H1 (cell line): ENCODE measurements around the gene ARHGAP15. TPM values are rescaled to one million over a fixed set of nuclear protein-coding genes. Genes with fewer than 3 reads are reported as not detected.

Experiments used
- CTCF ChIA-PET: fragments of 300-600 bp; sonication (Branson Sonifier 250); formaldehyde crosslinking; loops from one replicate; lab custom pipeline; 2021; ENCODE audit not compliant: partially characterized antibody; lab: Charles Lee
- POLR2A ChIA-PET: fragments of 300-600 bp; sonication (Branson Sonifier 250); formaldehyde crosslinking; loops from one replicate; lab custom pipeline; 2021; ENCODE audit warnings: inconsistent platforms; ENCODE audit not compliant: partially characterized antibody; lab: Charles Lee
- DNase-seq, 2 experiments: peaks; one replicate each; pipeline versions ENCODE4 v3.0.0 to v3.0.0-alpha.2; 2010 to 2022; ENCODE audit warnings: low spot score in 2 of 2, low read depth in 1 of 2, mixed read lengths in 1 of 2
- FAIRE-seq: peaks from 2 replicates; lab custom pipeline; 2011; peaks lifted over from hg19 to GRCh38; lab: Jason Lieb, UNC
- H2AFZ ChIP-seq: 2 replicates; pipeline ENCODE4 v1.8.1; 2012; ENCODE audit warnings: low read length, inconsistent platforms
- H2AK5ac ChIP-seq: 2 replicates; pipeline ENCODE4 v1.6.1; 2013; ENCODE audit warnings: low read depth, low read length
- H2BK120ac ChIP-seq: replicated peaks from 2 replicates; pipeline ENCODE3; 2013; ENCODE audit warnings: low read depth, low read length, inconsistent platforms
- H2BK12ac ChIP-seq: 2 replicates; pipeline ENCODE4 v1.6.1; 2013; ENCODE audit warnings: low read depth, low read length
- H2BK15ac ChIP-seq: 2 replicates; pipeline ENCODE4 v1.6.1; 2013; ENCODE audit warnings: low read length
- H2BK20ac ChIP-seq: 2 replicates; pipeline ENCODE4 v1.6.1; 2013; ENCODE audit warnings: low read length
- H2BK5ac ChIP-seq: 2 replicates; pipeline ENCODE4 v1.6.1; 2013; ENCODE audit warnings: low read depth, low read length
- H3K14ac ChIP-seq: 2 replicates; pipeline ENCODE4 v1.6.1; 2013; ENCODE audit warnings: inconsistent platforms; ENCODE audit not compliant: insufficient read length
- H3K18ac ChIP-seq: 2 replicates; pipeline ENCODE4 v1.6.1; 2013; ENCODE audit warnings: low read length; ENCODE audit errors: extremely low read depth
- H3K23ac ChIP-seq: 2 replicates; pipeline ENCODE4 v1.6.1; 2013; ENCODE audit warnings: inconsistent platforms; ENCODE audit not compliant: insufficient read length
- H3K23me2 ChIP-seq: 2 replicates; pipeline ENCODE4 v1.6.1; 2013; ENCODE audit warnings: low read depth, low read length
- H3K27ac ChIP-seq: 2 replicates; pipeline ENCODE4 v1.6.1; 2011; ENCODE audit warnings: low read depth, low read length, inconsistent platforms
- H3K27me3 ChIP-seq, 4 experiments: replicated peaks in 1 of 4; 1 replicate in 1 of 4; 2 replicates in 3 of 4; pipeline versions ENCODE4 v1.6.1 to v1.8.1; 2011 to 2013; ENCODE audit warnings: low read length in 3 of 4, mild to moderate bottlenecking in 3 of 4, inconsistent platforms in 2 of 4, mixed read lengths in 2 of 4, moderate library complexity in 1 of 4; ENCODE audit not compliant: control insufficient read depth in 3 of 4, insufficient read depth in 3 of 4; ENCODE audit errors: extremely low read depth in 1 of 4
- H3K36me3 ChIP-seq, 4 experiments: 2 replicates each; pipeline versions ENCODE4 v1.6.1 to v1.8.1; 2011 to 2013; ENCODE audit warnings: mild to moderate bottlenecking in 4 of 4, low read length in 3 of 4, moderate library complexity in 2 of 4, control low read depth in 1 of 4, inconsistent platforms in 1 of 4; ENCODE audit not compliant: insufficient read depth in 4 of 4, control insufficient read depth in 2 of 4
- H3K4ac ChIP-seq: replicated peaks from 2 replicates; pipeline ENCODE3; 2013; ENCODE audit warnings: low read length, low read depth, mixed read lengths, inconsistent platforms; ENCODE audit not compliant: insufficient read length
- H3K4me1 ChIP-seq, 4 experiments: replicated peaks in 1 of 4; 1 replicate in 1 of 4; 2 replicates in 3 of 4; pipeline versions ENCODE4 v1.6.1 to v1.8.1; 2011 to 2013; ENCODE audit warnings: low read length in 3 of 4, inconsistent platforms in 2 of 4, mixed read lengths in 1 of 4; ENCODE audit not compliant: insufficient read depth in 4 of 4, control insufficient read depth in 3 of 4
- H3K4me2 ChIP-seq, 2 experiments: 2 replicates each; pipeline versions ENCODE4 v1.6.1 to v1.8.1; 2011 to 2013; ENCODE audit warnings: low read depth in 2 of 2, low read length in 2 of 2, control low read depth in 1 of 2, inconsistent platforms in 1 of 2, mild to moderate bottlenecking in 1 of 2; ENCODE audit not compliant: insufficient read depth in 1 of 2
- H3K4me3 ChIP-seq, 4 experiments: fragments of 200-600, 300-600 bp in 1 of 4; sonication (generic), shearing (Covaris generic), sonication (Bioruptor Twin) in 1 of 4; 2 replicates each; pipeline versions ENCODE4 v1.5.1 to v1.8.1; 2011 to 2016; ENCODE audit warnings: low read length in 4 of 4, low read depth in 3 of 4, control low read depth in 2 of 4, inconsistent platforms in 2 of 4, mild to moderate bottlenecking in 2 of 4, mixed read lengths in 1 of 4, moderate library complexity in 1 of 4; ENCODE audit not compliant: insufficient read depth in 2 of 4; ENCODE audit errors: extremely low read depth in 1 of 4
- H3K56ac ChIP-seq: replicated peaks from 2 replicates; pipeline ENCODE3; 2013; ENCODE audit warnings: low read depth, mild to moderate bottlenecking, mixed read lengths, low read length, inconsistent platforms; ENCODE audit not compliant: insufficient read length
- H3K79me1 ChIP-seq: 2 replicates; pipeline ENCODE4 v1.6.1; 2013; ENCODE audit warnings: low read depth, low read length, control low read depth
- H3K79me2 ChIP-seq, 2 experiments: 2 replicates each; pipeline versions ENCODE4 v1.6.1 to v1.8.1; 2012 to 2013; ENCODE audit warnings: low read length in 2 of 2, mild to moderate bottlenecking in 2 of 2, inconsistent platforms in 1 of 2; ENCODE audit not compliant: insufficient read depth in 2 of 2, control insufficient read depth in 1 of 2
- H3K9ac ChIP-seq, 4 experiments: replicated peaks in 1 of 4; 1 replicate in 1 of 4; 2 replicates in 3 of 4; pipeline versions ENCODE4 v1.6.1 to v1.8.1; 2011 to 2013; ENCODE audit warnings: low read depth in 3 of 4, low read length in 3 of 4, control low read depth in 2 of 4, mild to moderate bottlenecking in 2 of 4, moderate library complexity in 2 of 4, inconsistent platforms in 1 of 4; ENCODE audit errors: extremely low read depth in 1 of 4
- H3K9me3 ChIP-seq, 2 experiments: 2 replicates each; pipeline versions ENCODE4 v1.6.1 to v1.8.1; 2012 to 2013; ENCODE audit warnings: mild to moderate bottlenecking in 2 of 2, moderate library complexity in 2 of 2, control low read depth in 1 of 2, inconsistent platforms in 1 of 2, low read depth in 1 of 2, low read length in 1 of 2, mixed read lengths in 1 of 2; ENCODE audit not compliant: insufficient read depth in 2 of 2
- H4K20me1 ChIP-seq, 2 experiments: replicated peaks in 1 of 2; 2 replicates each; pipeline versions ENCODE3 to v1.8.1; 2011 to 2013; ENCODE audit warnings: inconsistent platforms in 2 of 2, low read length in 2 of 2, mild to moderate bottlenecking in 1 of 2; ENCODE audit not compliant: insufficient read depth in 2 of 2, control insufficient read depth in 1 of 2
- H4K5ac ChIP-seq: 2 replicates; pipeline ENCODE4 v1.6.1; 2013; ENCODE audit warnings: low read length, low read depth, mixed read lengths, inconsistent platforms; ENCODE audit not compliant: insufficient read length
- H4K8ac ChIP-seq: 2 replicates; pipeline ENCODE4 v1.8.0; 2013; ENCODE audit warnings: mild to moderate bottlenecking, moderate library complexity, low read length, inconsistent platforms; ENCODE audit not compliant: insufficient read depth; ENCODE audit errors: extremely low read depth
- H4K91ac ChIP-seq: replicated peaks from 2 replicates; pipeline ENCODE3; 2013; ENCODE audit warnings: low read length, mixed read lengths, inconsistent platforms; ENCODE audit not compliant: insufficient read length
- CBX8 ChIP-seq: fragments of 300-800, 300-1000 bp; sonication (generic); IDR thresholded peaks from 2 replicates; pipeline ENCODE4 v1.7.1; 2016; ENCODE audit warnings: low read depth, low read length, borderline replicate concordance
- CREB1 ChIP-seq: IDR thresholded peaks from 2 replicates; pipeline ENCODE4 v1.6.1; 2012; ENCODE audit warnings: inconsistent platforms
- E2F6 ChIP-seq: IDR thresholded peaks from 2 replicates; pipeline ENCODE4 v1.6.1; 2012; ENCODE audit warnings: inconsistent platforms
- FOSL1 ChIP-seq: IDR thresholded peaks from 2 replicates; pipeline ENCODE4 v1.6.1; 2011; ENCODE audit warnings: mild to moderate bottlenecking, low read depth, low read length, moderate library complexity; ENCODE audit not compliant: insufficient read depth
- GABPA ChIP-seq: IDR thresholded peaks from 2 replicates; pipeline ENCODE4 v1.6.1; 2011; ENCODE audit warnings: mild to moderate bottlenecking, low read length, moderate library complexity, borderline replicate concordance; ENCODE audit not compliant: insufficient read depth
- NRF1 ChIP-seq: IDR thresholded peaks from 2 replicates; pipeline ENCODE4 v1.6.1; 2011; ENCODE audit warnings: mild to moderate bottlenecking, low read depth, low read length, improper control_type of control experiment
- POLR2AphosphoS5 ChIP-seq: IDR thresholded peaks from 2 replicates; pipeline ENCODE4 v1.6.1; 2011; ENCODE audit warnings: low read depth, low read length
- SIN3A ChIP-seq, 2 experiments: IDR thresholded peaks in 1 of 2; conservative IDR thresholded peaks in 1 of 2; 2 replicates each; pipeline ENCODE4 v1.6.1; 2011 to 2012; ENCODE audit warnings: low read length in 2 of 2, improper control_type of control experiment in 1 of 2, low read depth in 1 of 2, mild to moderate bottlenecking in 1 of 2
- SRF ChIP-seq: IDR thresholded peaks from 2 replicates; pipeline ENCODE4 v1.6.1; 2011; ENCODE audit warnings: mild to moderate bottlenecking, low read depth, low read length, moderate library complexity
- ZNF274 ChIP-seq: IDR thresholded peaks from 2 replicates; pipeline ENCODE4 v1.7.0; 2012; ENCODE audit warnings: low read length, borderline replicate concordance; ENCODE audit errors: extremely low read depth
- WGBS, 2 experiments: shearing (Covaris generic) in 1 of 2; methylation state at CpG; one replicate each; pipeline versions ENCODE4 v1.1.6 to v1.1.7; 2013 to 2015; ENCODE audit warnings: low lambda C conversion rate in 2 of 2, mixed read lengths in 2 of 2, inconsistent platforms in 1 of 2, low coverage in 1 of 2, missing lambda C conversion rate in 1 of 2; ENCODE audit not compliant: insufficient replicate concordance in 2 of 2, insufficient coverage in 1 of 2, insufficient read length in 1 of 2; ENCODE audit errors: extremely low coverage in 1 of 2, missing lambda C conversion rate in 1 of 2; 5-methylcytosine and 5-hydroxymethylcytosine counted together
- polyA plus RNA-seq, 7 experiments: library from polyadenylated mRNA; depleted of rRNA in 3 of 7; stranded (reverse) in 5 of 7; unstranded in 2 of 7; fragments of >200 nt in 5 of 7; fragments of 200-250 nt in 2 of 7; gene quantifications; 1 replicate in 5 of 7; 2 replicates in 1 of 7; 4 replicates in 1 of 7; pipeline versions ENCODE4 v1.2.1 to v1.2.3, GENCODE V29; 2011 to 2013; ENCODE audit warnings: missing spikeins in 2 of 7, mixed read lengths in 2 of 7
- total RNA-seq: library from RNA; stranded (reverse); fragmentation: NEBNext Ultra II Directional; extraction: Animal tissue kit (Norgen Biotek cat#: 25700); gene quantifications from 2 replicates; pipeline ENCODE4 v1.2.1, GENCODE V29; 2021
- TF ChIP-seq, protein P1 (sequence below), 3 experiments: IDR thresholded peaks; 1 replicate in 2 of 3; 2 replicates in 1 of 3; pipeline versions ENCODE4 v1.5.1 to v1.6.1; 2011; ENCODE audit warnings: low read length in 3 of 3, mild to moderate bottlenecking in 3 of 3, inconsistent platforms in 2 of 3, low read depth in 1 of 3, moderate library complexity in 1 of 3; ENCODE audit not compliant: insufficient read depth in 1 of 3; ENCODE audit errors: control extremely low read depth in 1 of 3

Gene ARHGAP15
- total and polyA plus RNA-seq, 2 of the 8 experiments (the other 6 are each of a cell fraction or from before 2014, with no cell fraction given) = not detected

DNA sequence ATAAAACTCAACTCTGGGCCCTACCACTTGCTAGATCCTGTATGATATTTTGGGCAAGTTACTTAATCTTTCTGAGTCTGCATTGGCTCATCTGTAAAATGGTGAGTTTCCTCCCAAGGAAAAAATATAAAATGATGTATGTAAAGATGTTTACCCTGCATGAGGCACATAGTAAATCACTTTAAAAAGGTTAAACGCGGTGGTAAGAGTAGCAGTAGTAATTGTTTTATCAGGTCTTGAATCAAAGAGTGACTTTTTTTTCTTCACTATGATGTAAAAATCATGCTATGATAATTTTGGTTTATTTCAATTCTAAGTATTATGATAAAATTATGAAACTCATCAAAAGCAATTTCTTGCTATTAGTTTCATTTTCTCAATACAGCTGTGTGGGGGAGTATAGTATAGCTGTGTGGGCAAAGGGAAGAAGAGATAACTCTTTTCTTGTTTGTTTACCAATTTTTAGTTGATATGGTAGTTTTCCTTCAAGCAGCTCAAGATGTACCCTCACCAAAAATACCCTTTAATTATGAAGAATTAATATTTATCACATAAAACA is 10.7 kb downstream of the ARHGAP15 start:
- Histone ChIP-seq H3K79me2 (no peaks in the 10 kb centered on the region), H3K4ac (no peak overlapping the region), H2AK5ac (no peak overlapping the region), H3K4me3 (no peak overlapping the region), H4K8ac (no peak overlapping the region), H3K4me1 (no peaks in the 10 kb centered on the region), H2BK15ac (no peak overlapping the region), H2BK120ac (no peak overlapping the region), H3K14ac (no peak overlapping the region), H3K27ac (no peak overlapping the region), H2AFZ (no peak overlapping the region), H3K36me3 (no peaks in the 10 kb centered on the region), H2BK20ac (no peak overlapping the region), H3K18ac (no peak overlapping the region), H3K23ac (no peak overlapping the region), H2BK5ac (no peak overlapping the region), H2BK12ac (no peak overlapping the region), H3K56ac (no peak overlapping the region), H4K91ac (no peak overlapping the region), H3K23me2 (no peaks in the 10 kb centered on the region), H4K5ac (no peak overlapping the region), H3K27me3 (no peaks in the 10 kb centered on the region), H3K9me3 (no peaks in the 10 kb centered on the region), H3K4me2 (no peak overlapping the region), H3K9ac (no peak overlapping the region), H3K79me1 (no peaks in the 10 kb centered on the region), H4K20me1 (no peaks in the 10 kb centered on the region)
- ChIA-PET POLR2A (no interaction called here), CTCF (no interaction called here)
- DNase-seq (no peak), FAIRE-seq (no peak)
- 93% methylated on average over 2 of the region's 2 CpGs; no CpG with 5 or more reads in 1 of the 2 experiments for WGBS, 2 experiments
- no peak for TF ChIP-seq GABPA
- no peak for TF ChIP-seq ZNF274
- TF ChIP-seq FOSL1 = no peak
- no peak for TF ChIP-seq SIN3A (conservative IDR thresholded peaks at IDR 0.05 in 1 of 2, IDR thresholded peaks at IDR 0.05 in 1 of 2; ENCODE audit: low read depth in 1 of 2, low read length in 2 of 2)
- no peak for TF ChIP-seq CBX8
- TF ChIP-seq SRF = no peak
- no peak for TF ChIP-seq E2F6
- no peak for TF ChIP-seq NRF1
- TF ChIP-seq POLR2AphosphoS5 = no peak
- no peak for TF ChIP-seq CREB1
- TF ChIP-seq, protein P1, sequence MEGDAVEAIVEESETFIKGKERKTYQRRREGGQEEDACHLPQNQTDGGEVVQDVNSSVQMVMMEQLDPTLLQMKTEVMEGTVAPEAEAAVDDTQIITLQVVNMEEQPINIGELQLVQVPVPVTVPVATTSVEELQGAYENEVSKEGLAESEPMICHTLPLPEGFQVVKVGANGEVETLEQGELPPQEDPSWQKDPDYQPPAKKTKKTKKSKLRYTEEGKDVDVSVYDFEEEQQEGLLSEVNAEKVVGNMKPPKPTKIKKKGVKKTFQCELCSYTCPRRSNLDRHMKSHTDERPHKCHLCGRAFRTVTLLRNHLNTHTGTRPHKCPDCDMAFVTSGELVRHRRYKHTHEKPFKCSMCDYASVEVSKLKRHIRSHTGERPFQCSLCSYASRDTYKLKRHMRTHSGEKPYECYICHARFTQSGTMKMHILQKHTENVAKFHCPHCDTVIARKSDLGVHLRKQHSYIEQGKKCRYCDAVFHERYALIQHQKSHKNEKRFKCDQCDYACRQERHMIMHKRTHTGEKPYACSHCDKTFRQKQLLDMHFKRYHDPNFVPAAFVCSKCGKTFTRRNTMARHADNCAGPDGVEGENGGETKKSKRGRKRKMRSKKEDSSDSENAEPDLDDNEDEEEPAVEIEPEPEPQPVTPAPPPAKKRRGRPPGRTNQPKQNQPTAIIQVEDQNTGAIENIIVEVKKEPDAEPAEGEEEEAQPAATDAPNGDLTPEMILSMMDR (IDR thresholded peaks at IDR 0.05; ENCODE audit: control extremely low read depth in 1 of 3, insufficient read depth in 1 of 3, low read depth in 1 of 3, low read length in 3 of 3) = no peak
